Kidney epithelial cell (primary cell): Measurements from ENCODE around the gene KIAA0586. TPM values are rescaled to one million over a fixed set of nuclear protein-coding genes. Genes with fewer than 3 reads are reported as not detected.
"Not testable (repeated sequence)": the region's sequence is repeated elsewhere in the genome, so short reads cannot be mapped to it uniquely, and the experiment has no call there.

Experiments
- DNase-seq: peaks from one replicate; pipeline ENCODE4 v3.0.0-alpha.2; 2010; ENCODE audit warnings: low read depth
- H3K27me3 ChIP-seq: 2 replicates; pipeline ENCODE4 v1.6.0; 2011; ENCODE audit warnings: low read length; ENCODE audit not compliant: control insufficient read depth, insufficient read depth
- H3K36me3 ChIP-seq: 2 replicates; pipeline ENCODE4 v1.5.1; 2011; ENCODE audit warnings: low read length; ENCODE audit not compliant: control insufficient read depth, insufficient read depth
- H3K4me3 ChIP-seq: 2 replicates; pipeline ENCODE4 v1.5.1; 2011; ENCODE audit warnings: low read depth, mild to moderate bottlenecking, control low read depth, low read length
- CTCF ChIP-seq: IDR thresholded peaks from 2 replicates; pipeline ENCODE4 v1.5.1; 2011; ENCODE audit warnings: mild to moderate bottlenecking, moderate library complexity, low read length, control low read depth, inconsistent platforms; ENCODE audit not compliant: insufficient read depth, poor library complexity, severe bottlenecking
- total RNA-seq: library from RNA; depleted of rRNA; stranded (reverse); fragments of >200 nt; gene quantifications from 2 replicates; pipeline ENCODE4 v1.2.3, GENCODE V29; 2015

The KIAA0586 gene
- total RNA-seq, 1 donor from 2014 or later: 21.4 TPM

- Histone ChIP-seq H3K4me3 (no peak overlapping the region), H3K36me3 (no peaks in the 10 kb centered on the region), H3K27me3 (no peaks in the 10 kb centered on the region)
- no peak for TF ChIP-seq CTCF
- DNase-seq: no peak
These were observed 90.1 kb downstream of the KIAA0586 start for GRCh38 chr14:58517592-58517991.

GRCh38 chr14:58525691-58526090 lies 98.2 kb downstream of the KIAA0586 start:
- DNase-seq, H3K36me3 ChIP-seq, H3K4me3 ChIP-seq, H3K27me3 ChIP-seq: not testable (repeated sequence)

DNA sequence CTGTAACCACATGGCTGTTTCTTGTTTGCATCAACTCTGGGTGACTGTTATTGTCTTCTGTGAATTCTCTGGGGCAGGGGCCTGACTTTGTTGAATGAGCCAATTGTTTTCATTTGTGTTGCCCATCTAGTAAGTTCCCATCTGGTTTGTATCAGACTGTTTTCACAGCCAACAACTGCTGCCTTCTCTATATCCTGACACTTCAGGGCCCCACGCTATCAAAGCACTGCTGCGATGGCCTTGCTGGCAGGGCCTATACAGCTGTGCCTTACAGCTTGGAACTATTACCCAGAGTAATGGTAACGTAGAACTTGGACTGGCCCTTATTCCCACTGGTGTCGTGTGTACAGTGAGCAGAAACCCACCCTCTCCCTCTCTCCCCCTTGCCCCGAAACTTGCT lies 105.9 kb downstream of the KIAA0586 start:
- Histone ChIP-seq H3K4me3 (no peak overlapping the region), H3K36me3 (no peaks in the 10 kb centered on the region), H3K27me3 (no peaks in the 10 kb centered on the region)
- no peak for TF ChIP-seq CTCF
- no peak for DNase-seq

DNA sequence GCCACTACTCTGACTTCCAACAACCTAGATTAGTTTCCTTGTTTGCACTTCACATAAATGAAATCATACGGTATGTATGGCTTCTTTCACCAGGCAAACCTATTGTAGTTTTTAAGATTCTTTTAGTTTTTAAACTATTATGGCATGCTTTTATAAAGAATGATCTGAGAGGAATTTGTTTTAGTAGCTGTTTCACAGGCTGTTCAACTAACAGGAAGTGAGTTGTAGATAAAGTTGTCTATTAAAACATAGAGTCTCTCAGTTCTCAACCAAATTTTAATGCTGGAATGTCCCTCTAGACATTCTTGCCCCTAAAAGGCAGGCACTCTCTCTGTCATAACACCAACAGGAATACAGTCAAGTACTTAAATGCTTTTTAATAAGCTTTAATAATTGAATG lies 107.5 kb downstream of the KIAA0586 start:
- Histone ChIP-seq H3K4me3 (no peak overlapping the region), H3K27me3 (no peaks in the 10 kb centered on the region), H3K36me3 (no peaks in the 10 kb centered on the region)
- no peak for DNase-seq
- no peak for TF ChIP-seq CTCF

- no peak for DNase-seq
- Histone ChIP-seq H3K27me3 (no peaks in the 10 kb centered on the region), H3K36me3 (no peaks in the 10 kb centered on the region), H3K4me3 (no peak overlapping the region)
- no peak for TF ChIP-seq CTCF
These were observed 109.5 kb downstream of the KIAA0586 start for GRCh38 chr14:58537004-58537403.

GRCh38 chr14:58540749-58541632 lies 113.5 kb downstream of the KIAA0586 start:
- DNase-seq: no peak
- no peaks in the 10 kb centered on the region for H3K27me3 ChIP-seq
- TF ChIP-seq CTCF: no peak
- no peaks in the 10 kb centered on the region for H3K36me3 ChIP-seq
- no peak overlapping the region for H3K4me3 ChIP-seq
